SU-DHL-6 (cell line): ENCODE data around the gene LTC4S.

Source experiments
- H2AFZ ChIP-seq: fragments of 200-600 bp; sonication (generic); 2 replicates; pipeline ENCODE4 v1.6.1; 2014; ENCODE audit warnings: low read depth, mild to moderate bottlenecking, moderate library complexity, mixed read lengths, antibody characterized with exemption, low read length; ENCODE audit not compliant: severe bottlenecking
- H3F3A ChIP-seq: fragments of 200-600 bp; shearing (Covaris generic); 2 replicates; pipeline ENCODE4 v1.6.0; 2016; ENCODE audit warnings: antibody characterized with exemption, mild to moderate bottlenecking; ENCODE audit not compliant: insufficient read depth
- H3K27ac ChIP-seq: fragments of 200-600 bp; sonication (generic); 2 replicates; pipeline ENCODE4 v1.5.1; 2016; ENCODE audit warnings: low read depth, mild to moderate bottlenecking, low read length, moderate library complexity, mixed read lengths
- H3K27me3 ChIP-seq: fragments of 200-600 bp; sonication (generic), shearing (Covaris generic); 2 replicates; pipeline ENCODE4 v1.6.0; 2014; ENCODE audit warnings: mild to moderate bottlenecking, low read length
- H3K36me3 ChIP-seq: fragments of 200-600 bp; sonication (generic); 2 replicates; pipeline ENCODE4 v1.6.1; 2014; ENCODE audit warnings: mild to moderate bottlenecking, low read length, mixed read lengths
- H3K4me2 ChIP-seq: fragments of 300-600, 200-600 bp; shearing (Covaris generic), sonication (generic); 2 replicates; pipeline ENCODE4 v1.6.0; 2014; ENCODE audit warnings: low read length, low read depth, mild to moderate bottlenecking; ENCODE audit not compliant: poor library complexity, severe bottlenecking
- H3K4me3 ChIP-seq: fragments of 200-600 bp; sonication (generic); 2 replicates; pipeline ENCODE4 v1.5.1; 2014; ENCODE audit warnings: antibody characterized with exemption, low read length, mild to moderate bottlenecking, mixed read lengths; ENCODE audit not compliant: insufficient read depth, poor library complexity, severe bottlenecking
- H3K79me2 ChIP-seq: fragments of 200-600 bp; sonication (generic); 2 replicates; pipeline ENCODE4 v1.6.1; 2014; ENCODE audit warnings: mild to moderate bottlenecking, low read length, moderate library complexity; ENCODE audit not compliant: insufficient read depth
- H3K9ac ChIP-seq: fragments of 200-600 bp; sonication (generic); 2 replicates; pipeline ENCODE4 v1.7.0; 2014; ENCODE audit warnings: mild to moderate bottlenecking, low read length
- H3K9me2 ChIP-seq: fragments of 200-600 bp; sonication (generic); replicated peaks from 2 replicates; pipeline ENCODE4 v1.6.1; 2014; ENCODE audit warnings: low read length; ENCODE audit not compliant: insufficient read depth
- H3K9me3 ChIP-seq: fragments of 200-600 bp; sonication (generic); 2 replicates; pipeline ENCODE4 v1.6.1; 2014; ENCODE audit warnings: low read length, mixed read lengths; ENCODE audit not compliant: insufficient read depth
- H4K20me1 ChIP-seq: fragments of 200-600 bp; sonication (generic); 2 replicates; pipeline ENCODE4 v1.6.1; 2014; ENCODE audit warnings: low read depth, mild to moderate bottlenecking, antibody characterized with exemption, low read length, moderate library complexity, mixed read lengths
- EZH2phosphoT487 ChIP-seq: fragments of 200-600 bp; sonication (generic), shearing (Covaris generic); conservative IDR thresholded peaks from 2 replicates; pipeline ENCODE4 v1.6.1; 2018; ENCODE audit warnings: mild to moderate bottlenecking, antibody characterized with exemption, low read length, moderate library complexity, mixed read lengths
- TF ChIP-seq, protein P1 (sequence below): fragments of 200-600 bp; sonication (generic); IDR thresholded peaks from one replicate; pipeline ENCODE4 v1.5.1; 2017; ENCODE audit warnings: antibody characterized with exemption, mild to moderate bottlenecking, low read length, moderate library complexity; ENCODE audit not compliant: insufficient read depth, poor library complexity, severe bottlenecking

The LTC4S gene

DNA sequence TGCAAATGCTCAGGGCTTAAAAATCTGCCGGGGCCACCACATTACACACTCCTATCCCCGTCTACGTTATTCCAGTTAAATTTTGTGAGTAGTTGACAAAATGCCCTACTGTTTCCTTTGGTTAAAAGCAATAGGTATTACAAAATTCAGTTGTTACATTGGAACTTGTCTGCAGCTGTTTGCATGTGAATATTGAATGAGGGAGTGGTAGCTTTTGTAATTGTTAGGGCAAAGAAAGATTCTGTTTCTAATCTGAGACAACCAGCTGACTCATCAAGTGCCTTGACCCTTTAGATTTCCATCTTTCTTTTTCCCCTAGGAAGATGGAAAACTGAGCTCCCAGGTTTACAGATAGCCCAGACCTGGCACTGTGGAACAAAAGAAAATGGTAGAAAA lies 31.0 kb upstream of the LTC4S start:
- H3K9ac ChIP-seq = peak overlapping the region; percentile 6; the same call in 1 of the 2 replicates
- peaks cover 71% of the 10 kb centered on the region for H3K79me2 ChIP-seq
- H3K4me3 ChIP-seq = no peak overlapping the region
- H3K9me3 ChIP-seq = no peaks in the 10 kb centered on the region
- peak overlapping the region; percentile 6 for H3K4me2 ChIP-seq
- H3K27me3 ChIP-seq = no peaks in the 10 kb centered on the region
- peaks cover 14% of the 10 kb centered on the region for H3F3A ChIP-seq
- H3K36me3 ChIP-seq = 0 out of 2 replicates have a peak, but pooled peaks cover 2% of the 10 kb centered on the region
- 0 out of 2 replicates have a peak, but pooled peaks cover 5% of the 10 kb centered on the region for H4K20me1 ChIP-seq
- H3K9me2 ChIP-seq = no peaks in the 10 kb centered on the region
- H3K27ac ChIP-seq = peak overlapping the region; percentile 55
- TF ChIP-seq EZH2phosphoT487 = no peak
- TF ChIP-seq, protein P1, sequence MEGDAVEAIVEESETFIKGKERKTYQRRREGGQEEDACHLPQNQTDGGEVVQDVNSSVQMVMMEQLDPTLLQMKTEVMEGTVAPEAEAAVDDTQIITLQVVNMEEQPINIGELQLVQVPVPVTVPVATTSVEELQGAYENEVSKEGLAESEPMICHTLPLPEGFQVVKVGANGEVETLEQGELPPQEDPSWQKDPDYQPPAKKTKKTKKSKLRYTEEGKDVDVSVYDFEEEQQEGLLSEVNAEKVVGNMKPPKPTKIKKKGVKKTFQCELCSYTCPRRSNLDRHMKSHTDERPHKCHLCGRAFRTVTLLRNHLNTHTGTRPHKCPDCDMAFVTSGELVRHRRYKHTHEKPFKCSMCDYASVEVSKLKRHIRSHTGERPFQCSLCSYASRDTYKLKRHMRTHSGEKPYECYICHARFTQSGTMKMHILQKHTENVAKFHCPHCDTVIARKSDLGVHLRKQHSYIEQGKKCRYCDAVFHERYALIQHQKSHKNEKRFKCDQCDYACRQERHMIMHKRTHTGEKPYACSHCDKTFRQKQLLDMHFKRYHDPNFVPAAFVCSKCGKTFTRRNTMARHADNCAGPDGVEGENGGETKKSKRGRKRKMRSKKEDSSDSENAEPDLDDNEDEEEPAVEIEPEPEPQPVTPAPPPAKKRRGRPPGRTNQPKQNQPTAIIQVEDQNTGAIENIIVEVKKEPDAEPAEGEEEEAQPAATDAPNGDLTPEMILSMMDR = no peak
- H2AFZ ChIP-seq = no peak overlapping the region

DNA sequence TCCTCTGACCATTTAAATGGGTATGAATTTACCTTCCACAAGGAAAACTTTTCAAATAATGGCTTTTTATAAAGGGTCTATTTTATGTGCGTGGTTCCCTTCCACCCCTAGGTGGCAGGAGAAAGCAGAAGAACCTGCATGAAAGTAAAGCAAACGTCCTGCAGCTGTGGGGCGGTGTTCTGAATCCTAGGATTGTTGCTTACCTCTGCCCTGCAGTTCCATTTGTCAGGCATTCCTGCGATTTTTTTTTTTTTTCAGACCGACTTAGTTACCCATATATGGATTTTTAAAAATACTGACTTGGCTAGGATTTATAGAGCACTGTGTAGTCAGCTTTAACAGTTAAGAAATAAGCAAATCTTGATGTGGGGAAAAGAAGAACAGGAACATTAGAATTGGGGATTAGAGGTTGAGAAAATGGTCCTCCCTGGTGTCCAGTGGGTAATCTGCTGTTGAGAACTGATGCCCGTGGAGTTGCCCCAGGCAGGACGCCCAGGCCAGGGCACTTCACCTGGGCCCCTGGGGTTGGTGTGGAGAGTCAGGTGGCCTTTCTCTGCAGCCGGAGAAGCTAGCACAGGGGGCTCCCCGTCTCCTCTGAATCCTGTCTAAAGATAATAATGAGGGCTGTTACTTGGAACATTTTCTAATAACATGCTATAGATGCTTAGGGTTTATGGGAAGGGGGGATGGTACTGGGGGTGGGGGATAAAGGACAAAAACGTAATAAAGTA lies 30.4 kb upstream of the LTC4S start:
- no peaks in the 10 kb centered on the region for H3K9me2 ChIP-seq
- no peak overlapping the region for H2AFZ ChIP-seq
- H3K79me2 ChIP-seq = peaks cover 65% of the 10 kb centered on the region
- TF ChIP-seq EZH2phosphoT487 = no peak
- TF ChIP-seq, protein P1 = peak; percentile 89
- no peak overlapping the region for H3K27ac ChIP-seq
- 0 out of 2 replicates have a peak, but pooled peaks cover 5% of the 10 kb centered on the region for H4K20me1 ChIP-seq
- H3K4me3 ChIP-seq = no peak overlapping the region
- no peak overlapping the region for H3K9ac ChIP-seq
- no peak overlapping the region for H3K4me2 ChIP-seq
- H3K27me3 ChIP-seq = no peaks in the 10 kb centered on the region
- no peaks in the 10 kb centered on the region for H3K9me3 ChIP-seq
- 0 out of 2 replicates have a peak, but pooled peaks cover 2% of the 10 kb centered on the region for H3K36me3 ChIP-seq
- H3F3A ChIP-seq = peaks cover 14% of the 10 kb centered on the region

DNA sequence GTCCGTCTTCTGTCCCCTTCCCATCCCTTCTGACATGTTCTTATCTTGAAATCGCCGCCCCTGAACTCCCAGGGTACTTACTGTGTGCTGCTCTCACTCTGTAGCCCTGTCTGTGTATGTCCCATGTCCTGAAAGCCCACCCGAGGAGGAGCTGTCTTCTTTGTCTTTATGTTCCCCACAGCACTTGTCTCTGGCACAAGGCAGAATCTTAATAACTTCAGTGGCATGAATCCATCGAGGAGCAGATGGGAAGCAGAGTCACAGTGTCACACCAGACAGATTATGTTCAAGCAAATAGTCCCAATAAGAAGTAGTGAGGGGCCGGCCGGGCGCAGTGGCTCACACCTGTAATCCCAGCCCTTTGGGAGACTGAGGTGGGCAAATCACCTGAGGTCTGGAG lies 29.7 kb upstream of the LTC4S start:
- H3K4me3 ChIP-seq = no peak overlapping the region
- peaks cover 60% of the 10 kb centered on the region for H3K79me2 ChIP-seq
- peaks cover 14% of the 10 kb centered on the region for H3F3A ChIP-seq
- no peaks in the 10 kb centered on the region for H3K27me3 ChIP-seq
- no peak overlapping the region for H2AFZ ChIP-seq
- H3K9ac ChIP-seq = no peak overlapping the region
- H3K9me2 ChIP-seq = no peaks in the 10 kb centered on the region
- no peaks in the 10 kb centered on the region for H3K9me3 ChIP-seq
- H3K27ac ChIP-seq = no peak overlapping the region
- 0 out of 2 replicates have a peak, but pooled peaks cover 2% of the 10 kb centered on the region for H3K36me3 ChIP-seq
- TF ChIP-seq EZH2phosphoT487 = no peak
- TF ChIP-seq, protein P1 = no peak
- 0 out of 2 replicates have a peak, but pooled peaks cover 5% of the 10 kb centered on the region for H4K20me1 ChIP-seq
- no peak overlapping the region for H3K4me2 ChIP-seq
